GM18505 (cell line): ENCODE measurements around the gene PABPN1.
"Not testable (repeated sequence)": the region's sequence is repeated elsewhere in the genome, so short reads cannot be mapped to it uniquely, and the experiment has no call there.

ENCODE experiments used
- ATAC-seq: cut with Tn5 transposase; IDR thresholded peaks from one replicate; pipeline ENCODE4 v1.9.1; 2021; ENCODE audit not compliant: unreplicated experiment
- POLR2A ChIP-seq: IDR thresholded peaks from 4 replicates; pipeline ENCODE4 v1.6.1; 2011; ENCODE audit warnings: borderline replicate concordance; ENCODE audit not compliant: insufficient read depth, insufficient read length; ENCODE audit errors: extremely low read depth

PABPN1 gene

DNA sequence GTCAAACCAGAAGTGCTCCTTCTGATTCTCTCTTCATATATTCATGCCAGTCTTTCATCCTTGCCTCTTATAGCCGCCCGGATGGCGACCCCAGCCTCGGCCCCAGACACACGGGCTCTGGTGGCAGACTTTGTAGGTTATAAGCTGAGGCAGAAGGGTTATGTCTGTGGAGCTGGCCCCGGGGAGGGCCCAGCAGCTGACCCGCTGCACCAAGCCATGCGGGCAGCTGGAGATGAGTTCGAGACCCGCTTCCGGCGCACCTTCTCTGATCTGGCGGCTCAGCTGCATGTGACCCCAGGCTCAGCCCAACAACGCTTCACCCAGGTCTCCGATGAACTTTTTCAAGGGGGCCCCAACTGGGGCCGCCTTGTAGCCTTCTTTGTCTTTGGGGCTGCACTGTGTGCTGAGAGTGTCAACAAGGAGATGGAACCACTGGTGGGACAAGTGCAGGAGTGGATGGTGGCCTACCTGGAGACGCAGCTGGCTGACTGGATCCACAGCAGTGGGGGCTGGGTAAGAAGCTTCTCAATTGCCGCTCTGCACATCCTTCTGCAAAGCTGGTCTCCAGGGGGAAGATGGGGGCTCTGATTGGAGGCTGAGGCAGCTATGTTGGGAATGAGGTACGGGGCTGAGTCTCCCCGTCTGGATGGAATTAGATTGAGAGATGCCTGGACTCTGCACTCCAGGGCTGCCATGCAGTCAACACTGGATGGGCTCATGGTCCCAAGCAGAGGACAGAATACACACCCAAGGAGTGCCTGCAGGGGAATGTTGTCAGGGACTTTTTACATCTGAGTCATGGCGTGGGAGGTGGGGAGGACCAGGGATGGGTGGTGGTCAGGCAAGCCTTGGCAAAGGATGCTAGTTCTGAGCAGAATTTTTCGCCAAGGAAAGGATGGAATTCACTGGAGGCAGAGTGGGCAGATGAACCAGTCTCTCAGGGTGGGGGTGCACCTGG, 13.3 kb upstream of the PABPN1 start:
- no peak for ATAC-seq
- no peak for TF ChIP-seq POLR2A

DNA sequence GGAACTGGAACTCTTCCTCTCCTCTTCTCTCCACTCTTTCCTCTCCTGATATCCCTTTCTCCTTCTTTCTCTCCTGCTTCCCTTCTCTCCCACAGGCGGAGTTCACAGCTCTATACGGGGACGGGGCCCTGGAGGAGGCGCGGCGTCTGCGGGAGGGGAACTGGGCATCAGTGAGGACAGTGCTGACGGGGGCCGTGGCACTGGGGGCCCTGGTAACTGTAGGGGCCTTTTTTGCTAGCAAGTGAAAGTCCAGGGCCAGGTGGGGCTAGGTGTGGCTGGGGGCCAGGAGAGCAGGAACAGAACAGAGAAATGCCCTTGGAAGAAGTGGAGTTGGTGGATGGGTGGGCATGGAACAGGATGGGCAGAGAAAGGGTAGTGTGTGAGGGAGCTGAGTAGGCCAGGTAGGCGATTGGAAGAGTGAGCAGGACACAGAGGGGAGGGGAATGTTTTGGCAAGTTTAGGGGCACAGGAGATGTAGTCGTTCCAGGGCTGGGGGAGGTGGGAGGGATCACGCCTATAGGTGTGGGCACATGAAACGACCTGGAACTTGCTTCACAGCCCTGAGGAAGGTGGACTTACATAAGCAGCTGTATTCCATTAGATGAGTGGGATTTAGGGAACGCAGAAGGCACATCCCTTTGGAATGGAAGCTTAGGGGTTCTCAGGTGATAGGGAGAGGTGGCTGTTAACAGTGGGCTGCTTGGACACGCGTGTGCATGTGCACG, 12.4 kb upstream of the PABPN1 start:
- ATAC-seq: no peak

DNA sequence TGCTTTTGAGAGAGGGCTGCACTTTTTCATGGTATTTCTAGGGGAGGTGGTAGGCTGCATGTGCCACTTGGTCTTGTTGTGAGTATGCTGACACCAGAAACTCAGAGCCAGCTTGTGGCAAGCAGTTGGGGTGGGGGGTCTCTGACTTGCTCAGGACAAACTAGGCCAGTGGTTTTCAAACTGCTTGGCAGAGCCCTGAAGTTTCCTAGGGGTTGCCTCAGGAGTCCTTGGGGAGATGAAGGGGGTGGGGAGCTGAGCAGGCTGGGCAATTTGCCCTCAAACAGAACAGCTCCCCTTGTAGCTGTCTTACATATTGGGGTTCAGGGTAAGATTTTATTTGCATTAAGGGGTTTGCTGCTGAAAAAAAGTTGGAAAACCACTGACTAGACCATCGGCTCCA, 10.7 kb upstream of the PABPN1 start:
- no peak for ATAC-seq
- no peak for TF ChIP-seq POLR2A

More for the DNA sequence above, 12.4 kb upstream of the PABPN1 start:
- no peak for TF ChIP-seq POLR2A

DNA sequence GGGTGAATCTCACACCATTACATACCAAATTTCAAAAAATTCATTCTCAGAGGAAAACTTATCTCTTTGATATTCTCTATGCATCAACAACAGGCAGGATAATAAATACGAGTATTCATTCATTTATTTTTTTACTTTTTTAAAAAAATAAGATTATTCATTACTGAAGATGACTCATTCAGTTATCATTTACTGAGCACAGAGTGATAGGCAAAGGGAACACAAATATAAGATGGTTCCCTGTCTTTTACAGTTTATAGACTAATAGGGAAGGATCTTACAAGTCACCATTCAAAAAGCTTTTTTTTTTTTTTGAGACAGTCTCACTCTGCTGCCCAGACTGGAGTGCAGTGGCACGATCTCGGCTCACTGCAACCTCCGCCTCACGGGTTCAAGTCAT, 5.0 kb upstream of the PABPN1 start:
- no peak for ATAC-seq
- no peak for TF ChIP-seq POLR2A

DNA sequence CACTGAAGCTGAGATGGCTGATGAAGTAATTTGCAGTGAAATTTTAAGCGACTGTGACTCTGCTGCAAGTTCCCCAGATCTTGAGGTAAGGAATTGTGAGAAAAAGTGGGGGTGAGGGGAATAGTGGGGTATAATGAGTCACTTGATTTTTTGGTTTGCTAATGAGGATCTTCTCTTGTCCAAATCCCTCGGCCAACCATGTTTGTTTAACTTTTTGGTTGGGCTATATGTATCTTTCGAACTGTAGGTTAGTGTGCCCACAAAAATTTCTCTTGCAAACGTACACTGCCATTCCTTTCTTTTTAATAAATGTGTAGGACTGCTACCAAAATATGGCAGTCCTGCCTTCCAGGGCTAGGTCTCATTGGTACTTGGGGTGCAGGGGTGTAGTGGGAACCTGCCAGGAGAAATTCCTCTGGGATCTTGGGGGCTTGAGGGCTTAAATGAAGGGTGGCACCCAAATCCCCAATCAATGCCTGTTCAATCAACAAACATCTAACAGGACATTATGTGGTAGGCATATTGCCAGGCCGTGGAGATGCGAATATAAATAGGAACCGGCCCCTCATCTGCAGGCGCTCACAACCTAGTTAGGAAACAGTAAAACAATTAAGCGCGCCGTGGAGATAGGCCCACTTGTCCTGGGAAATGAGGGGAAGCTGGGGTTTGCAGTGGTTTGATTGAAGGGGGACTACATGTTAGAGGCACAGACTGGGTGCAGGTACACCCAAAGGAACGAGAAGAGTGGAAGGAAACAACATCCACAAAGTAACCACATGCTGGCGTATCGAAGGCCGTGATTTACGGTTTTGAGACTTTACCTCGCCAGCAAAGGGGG, 1.3 kb upstream of the PABPN1 start:
- no peak for TF ChIP-seq POLR2A

DNA sequence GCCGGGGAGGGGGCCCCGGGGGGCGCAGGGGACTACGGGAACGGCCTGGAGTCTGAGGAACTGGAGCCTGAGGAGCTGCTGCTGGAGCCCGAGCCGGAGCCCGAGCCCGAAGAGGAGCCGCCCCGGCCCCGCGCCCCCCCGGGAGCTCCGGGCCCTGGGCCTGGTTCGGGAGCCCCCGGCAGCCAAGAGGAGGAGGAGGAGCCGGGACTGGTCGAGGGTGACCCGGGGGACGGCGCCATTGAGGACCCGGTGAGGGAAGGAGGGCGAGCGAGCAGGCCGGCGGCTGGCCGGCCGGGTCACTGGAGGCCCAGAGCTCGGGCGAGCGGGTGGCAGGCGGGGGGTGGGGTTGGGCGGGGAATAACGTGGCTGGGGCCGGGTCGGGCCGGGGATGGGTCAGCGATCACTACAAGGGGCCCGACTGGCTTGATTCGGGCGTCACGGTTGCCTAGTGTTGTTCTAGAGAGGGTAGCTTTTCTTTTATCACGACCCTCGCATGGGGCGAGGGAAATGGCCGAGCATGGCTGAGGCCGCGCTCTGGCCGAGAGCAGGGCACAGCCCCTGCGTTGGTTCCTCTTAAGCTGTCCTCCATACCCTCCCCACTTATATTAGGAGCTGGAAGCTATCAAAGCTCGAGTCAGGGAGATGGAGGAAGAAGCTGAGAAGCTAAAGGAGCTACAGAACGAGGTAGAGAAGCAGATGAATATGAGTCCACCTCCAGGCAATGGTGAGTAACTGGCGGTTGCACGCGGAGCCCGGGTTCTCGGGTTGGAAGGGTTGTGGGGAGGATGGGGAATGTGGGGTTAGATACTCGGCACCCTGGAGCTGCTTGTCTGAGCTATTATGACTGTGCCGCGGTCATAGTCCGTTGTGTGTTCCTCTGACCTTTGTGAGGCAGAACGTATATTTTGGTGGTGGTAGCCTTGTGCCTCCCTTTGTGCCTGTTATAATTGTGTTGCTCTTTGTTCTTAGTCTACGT, 603 bp downstream of the PABPN1 start:
- ATAC-seq: peak; percentile 16
- TF ChIP-seq POLR2A: no peak

More for the DNA sequence above, 1.3 kb upstream of the PABPN1 start:
- ATAC-seq: no peak

DNA sequence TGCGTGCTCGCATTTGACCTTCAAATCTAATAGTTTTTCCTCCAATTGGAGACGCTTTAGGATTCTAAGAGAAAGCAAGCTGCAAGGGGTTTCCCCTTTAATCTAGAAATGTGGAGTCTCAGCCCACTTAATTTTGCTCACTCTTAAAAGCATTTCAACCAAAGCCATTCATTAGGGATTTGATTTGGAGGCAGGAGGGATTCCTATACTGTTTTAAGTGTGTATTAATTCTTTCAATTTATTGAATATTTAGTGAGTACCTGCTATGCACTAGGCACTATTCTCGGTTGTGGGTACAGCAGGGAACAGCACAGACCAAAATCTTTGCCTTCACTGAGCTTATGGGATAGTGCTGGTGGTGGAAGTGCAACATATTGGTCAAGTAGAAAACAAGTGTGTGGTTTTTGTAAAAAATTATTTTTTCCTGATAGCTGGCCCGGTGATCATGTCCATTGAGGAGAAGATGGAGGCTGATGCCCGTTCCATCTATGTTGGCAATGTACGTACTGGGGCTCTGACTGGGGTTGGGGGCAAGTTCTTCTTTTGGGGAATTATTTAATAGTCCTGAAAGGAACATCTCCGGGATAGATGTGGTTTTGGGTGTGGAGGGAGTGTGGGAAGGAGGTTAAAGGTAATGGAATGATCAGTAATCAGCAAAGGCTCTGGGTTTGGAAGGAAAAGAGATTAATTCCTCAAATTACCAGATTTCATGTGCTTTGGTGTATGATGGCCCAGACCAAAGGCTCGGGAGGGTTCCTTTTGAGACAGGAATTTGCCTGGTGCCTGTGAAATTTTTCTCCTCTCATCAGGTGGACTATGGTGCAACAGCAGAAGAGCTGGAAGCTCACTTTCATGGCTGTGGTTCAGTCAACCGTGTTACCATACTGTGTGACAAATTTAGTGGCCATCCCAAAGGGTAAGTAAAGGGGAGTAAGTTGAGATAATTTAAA, 1.6 kb downstream of the PABPN1 start:
- no peak for ATAC-seq
- no peak for TF ChIP-seq POLR2A

DNA sequence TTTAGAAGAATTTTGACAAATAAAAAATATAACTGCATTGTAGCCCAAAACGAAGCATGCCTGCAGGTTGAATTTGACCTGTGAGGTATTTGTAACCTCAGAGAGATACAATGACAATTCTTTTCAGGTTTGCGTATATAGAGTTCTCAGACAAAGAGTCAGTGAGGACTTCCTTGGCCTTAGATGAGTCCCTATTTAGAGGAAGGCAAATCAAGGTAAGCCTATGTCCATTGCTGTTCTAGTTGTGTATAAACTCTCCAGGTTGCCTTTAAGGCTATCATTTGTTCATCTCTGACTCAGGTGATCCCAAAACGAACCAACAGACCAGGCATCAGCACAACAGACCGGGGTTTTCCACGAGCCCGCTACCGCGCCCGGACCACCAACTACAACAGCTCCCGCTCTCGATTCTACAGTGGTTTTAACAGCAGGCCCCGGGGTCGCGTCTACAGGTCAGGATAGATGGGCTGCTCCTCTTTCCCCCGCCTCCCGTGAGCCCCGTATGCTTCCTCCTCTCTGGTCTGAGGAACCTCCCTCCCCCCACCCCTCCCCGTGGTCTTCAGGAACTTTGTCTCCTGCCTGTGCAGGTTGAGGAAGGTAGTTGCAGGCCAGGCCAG, 2.7 kb downstream of the PABPN1 start:
- no peak for TF ChIP-seq POLR2A
- ATAC-seq: no peak

DNA sequence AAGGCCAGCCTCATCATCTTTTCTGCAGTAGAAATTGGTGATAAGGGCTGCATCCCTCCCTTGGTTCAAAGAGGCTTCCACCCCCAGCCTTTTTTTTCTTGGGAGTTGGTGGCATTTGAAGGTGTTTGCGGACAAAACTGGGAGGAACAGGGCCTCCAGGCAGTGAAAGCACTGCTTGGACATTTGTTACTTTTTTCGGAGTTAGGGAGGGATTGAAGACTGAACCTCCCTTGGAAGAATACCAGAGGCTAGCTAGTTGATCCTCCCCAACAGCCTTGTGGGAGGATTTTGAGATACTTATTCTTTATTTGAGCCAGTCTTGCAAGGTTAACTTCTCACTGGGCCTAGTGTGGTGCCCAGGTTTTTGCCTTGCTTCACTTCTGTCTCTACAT, 3.2 kb downstream of the PABPN1 start:
- TF ChIP-seq POLR2A: no peak
- no peak for ATAC-seq

DNA sequence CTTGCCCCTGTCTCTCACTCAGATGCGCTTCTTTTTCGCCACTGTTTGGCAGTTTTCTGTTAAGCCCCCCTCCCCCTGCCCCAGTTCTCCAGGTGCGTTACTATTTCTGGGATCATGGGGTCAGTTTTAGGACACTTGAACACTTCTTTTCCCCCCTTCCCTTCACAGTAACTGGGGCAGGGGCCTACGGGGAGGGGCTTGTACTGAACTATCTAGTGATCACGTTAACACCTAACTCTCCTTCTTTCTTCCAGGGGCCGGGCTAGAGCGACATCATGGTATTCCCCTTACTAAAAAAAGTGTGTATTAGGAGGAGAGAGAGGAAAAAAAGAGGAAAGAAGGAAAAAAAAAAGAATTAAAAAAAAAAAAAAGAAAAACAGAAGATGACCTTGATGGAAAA, 3.7 kb downstream of the PABPN1 start:
- no peak for TF ChIP-seq POLR2A
- no peak for ATAC-seq

DNA sequence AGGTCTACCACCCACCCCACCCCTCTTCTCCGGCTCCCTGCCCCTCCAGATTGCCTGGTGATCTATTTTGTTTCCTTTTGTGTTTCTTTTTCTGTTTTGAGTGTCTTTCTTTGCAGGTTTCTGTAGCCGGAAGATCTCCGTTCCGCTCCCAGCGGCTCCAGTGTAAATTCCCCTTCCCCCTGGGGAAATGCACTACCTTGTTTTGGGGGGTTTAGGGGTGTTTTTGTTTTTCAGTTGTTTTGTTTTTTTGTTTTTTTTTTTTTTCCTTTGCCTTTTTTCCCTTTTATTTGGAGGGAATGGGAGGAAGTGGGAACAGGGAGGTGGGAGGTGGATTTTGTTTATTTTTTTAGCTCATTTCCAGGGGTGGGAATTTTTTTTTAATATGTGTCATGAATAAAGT, 4.5 kb downstream of the PABPN1 start:
- not testable (repeated sequence) for ATAC-seq
